Measurements from ENCODE around the gene CRHR1.
"Not testable (repeated sequence)": the region's sequence is repeated elsewhere in the genome, so short reads cannot be mapped to it uniquely, and the experiment has no call there.

Gene CRHR1

GRCh38 chr17:45784293-45784740, at the start of gene CRHR1:
CRHR1 (plus strand) TSS chr17:45784320; CDS start chr17:45784545, 225 bp downstream.
- DNase-seq: no peak

GRCh38 chr17:45734598-45734997, 49.5 kb upstream of the CRHR1 start:
- no peak for DNase-seq

- DNase-seq: no peak
Observed at GRCh38 chr17:45735488-45735887, 48.6 kb upstream of the CRHR1 start.

- DNase-seq: peak; percentile 34
Observed at GRCh38 chr17:45739786-45740185, 44.3 kb upstream of the CRHR1 start.

- peak; percentile 38 for DNase-seq
Observed at GRCh38 chr17:45740553-45741330, 43.4 kb upstream of the CRHR1 start.

- DNase-seq: no peak
Observed at GRCh38 chr17:45742251-45742650, 41.9 kb upstream of the CRHR1 start.

- no peak for DNase-seq
Observed at GRCh38 chr17:45743626-45744326, 40.3 kb upstream of the CRHR1 start.

GRCh38 chr17:45744826-45745225, 39.3 kb upstream of the CRHR1 start:
- not testable (repeated sequence) for DNase-seq

- no peak for DNase-seq
Observed at GRCh38 chr17:45745601-45746494, 38.3 kb upstream of the CRHR1 start.

GRCh38 chr17:45747911-45748310, 36.2 kb upstream of the CRHR1 start:
- DNase-seq: peak; percentile 39

- DNase-seq: no peak
Observed at GRCh38 chr17:45748731-45749310, 35.3 kb upstream of the CRHR1 start.

- DNase-seq: no peak
Observed at GRCh38 chr17:45749831-45750335, 34.2 kb upstream of the CRHR1 start.

- no peak for DNase-seq
Observed at GRCh38 chr17:45750779-45751440, 33.2 kb upstream of the CRHR1 start.

- DNase-seq: no peak
Observed at GRCh38 chr17:45751466-45751865, 32.7 kb upstream of the CRHR1 start.

GRCh38 chr17:45752246-45752645, 31.9 kb upstream of the CRHR1 start:
- DNase-seq: no peak

- DNase-seq: no peak
Observed at GRCh38 chr17:45753645-45754225, 30.4 kb upstream of the CRHR1 start.

- no peak for DNase-seq
Observed at GRCh38 chr17:45755050-45755449, 29.1 kb upstream of the CRHR1 start.

- DNase-seq: no peak
Observed at GRCh38 chr17:45756266-45756991, 27.7 kb upstream of the CRHR1 start.

GRCh38 chr17:45757431-45758218, 26.5 kb upstream of the CRHR1 start:
- no peak for DNase-seq

GRCh38 chr17:45758544-45758943, 25.6 kb upstream of the CRHR1 start:
- no peak for DNase-seq

Data from femur (tissue), 1 donor.